Effector CD8-positive, alpha-beta T cell (primary cell): ENCODE data around the gene GPHN.
"Not testable (repeated sequence)": the region's sequence is repeated elsewhere in the genome, so short reads cannot be mapped to it uniquely, and the experiment has no call there.

Source experiments
- DNase-seq: peaks from one replicate; lab custom pipeline; 2025; lab: John Stamatoyannopoulos, UW

Gene GPHN

GRCh38 chr14:67050896-67051295 lies 542.9 kb downstream of the GPHN start:
- DNase-seq: no peak

- DNase-seq: no peak
Observed at GRCh38 chr14:67056684-67057083, 548.7 kb downstream of the GPHN start.

GRCh38 chr14:67059596-67059995 lies 551.6 kb downstream of the GPHN start:
- DNase-seq: no peak

GRCh38 chr14:67060546-67060945 lies 552.6 kb downstream of the GPHN start:
- DNase-seq: no peak

- DNase-seq: not testable (repeated sequence)
Observed at GRCh38 chr14:67067070-67067814, 559.3 kb downstream of the GPHN start.

GRCh38 chr14:67068251-67068650 lies 560.3 kb downstream of the GPHN start:
- no peak for DNase-seq

GRCh38 chr14:67071506-67071905 lies 563.6 kb downstream of the GPHN start:
- no peak for DNase-seq

- no peak for DNase-seq
Observed at GRCh38 chr14:67077921-67078320, 570.0 kb downstream of the GPHN start.

- no peak for DNase-seq
Observed at GRCh38 chr14:67079846-67080245, 571.9 kb downstream of the GPHN start.

GRCh38 chr14:67108230-67108629 lies 600.3 kb downstream of the GPHN start:
- DNase-seq: no peak

- no peak for DNase-seq
Observed at GRCh38 chr14:67111022-67111421, 603.1 kb downstream of the GPHN start.

GRCh38 chr14:67112344-67112743 lies 604.4 kb downstream of the GPHN start:
- no peak for DNase-seq

- DNase-seq: no peak
Observed at GRCh38 chr14:67127174-67127573, 619.2 kb downstream of the GPHN start.

GRCh38 chr14:67129768-67130167 lies 621.8 kb downstream of the GPHN start:
- no peak for DNase-seq

- DNase-seq: no peak
Observed at GRCh38 chr14:67131691-67132090, 623.7 kb downstream of the GPHN start.

- DNase-seq: no peak
Observed at GRCh38 chr14:67133144-67133543, 625.2 kb downstream of the GPHN start.

GRCh38 chr14:67133595-67134441 lies 625.9 kb downstream of the GPHN start:
- no peak for DNase-seq

- DNase-seq: no peak
Observed at GRCh38 chr14:67137744-67138371, 629.9 kb downstream of the GPHN start.

GRCh38 chr14:67140556-67140955 lies 632.6 kb downstream of the GPHN start:
- no peak for DNase-seq

GRCh38 chr14:67141146-67141900 lies 633.4 kb downstream of the GPHN start:
- no peak for DNase-seq

- DNase-seq: no peak
Observed at GRCh38 chr14:67151082-67151666, 643.2 kb downstream of the GPHN start.

GRCh38 chr14:67158566-67158965 lies 650.6 kb downstream of the GPHN start:
- DNase-seq: no peak
